HEK293T (cell line): ENCODE results near the gene PCDHGA12.
"Not testable (repeated sequence)": the region's sequence is repeated elsewhere in the genome, so short reads cannot be mapped to it uniquely, and the experiment has no call there.

ENCODE experiments used
- CTBP1 ChIP-seq: fragments of 450-650 bp; IDR thresholded peaks from 2 replicates; pipeline ENCODE4 v1.6.1; 2016; ENCODE audit warnings: borderline replicate concordance
- FOXK2 ChIP-seq: fragments of 450-650 bp; IDR thresholded peaks from 2 replicates; pipeline ENCODE4 v1.6.1; 2016; ENCODE audit warnings: mild to moderate bottlenecking
- FOXM1 ChIP-seq: fragments of 450-650 bp; IDR thresholded peaks from 2 replicates; pipeline ENCODE4 v1.6.1; 2017; ENCODE audit warnings: mild to moderate bottlenecking, borderline replicate concordance
- L3MBTL2 ChIP-seq: fragments of 450-650 bp; conservative IDR thresholded peaks from 2 replicates; pipeline ENCODE4 v1.6.1; 2016; ENCODE audit warnings: mild to moderate bottlenecking
- NFRKB ChIP-seq: fragments of 450-650 bp; IDR thresholded peaks from 2 replicates; pipeline ENCODE4 v1.6.1; 2016; ENCODE audit warnings: mild to moderate bottlenecking, moderate library complexity
- PKNOX1 ChIP-seq: fragments of 450-650 bp; IDR thresholded peaks from 2 replicates; pipeline ENCODE4 v1.6.1; 2016
- SP1 ChIP-seq: fragments of 450-650 bp; IDR thresholded peaks from 2 replicates; pipeline ENCODE4 v1.6.1; 2017
- ZNF384 ChIP-seq: fragments of 450-650 bp; IDR thresholded peaks from 2 replicates; pipeline ENCODE4 v1.6.1; 2016

DNA sequence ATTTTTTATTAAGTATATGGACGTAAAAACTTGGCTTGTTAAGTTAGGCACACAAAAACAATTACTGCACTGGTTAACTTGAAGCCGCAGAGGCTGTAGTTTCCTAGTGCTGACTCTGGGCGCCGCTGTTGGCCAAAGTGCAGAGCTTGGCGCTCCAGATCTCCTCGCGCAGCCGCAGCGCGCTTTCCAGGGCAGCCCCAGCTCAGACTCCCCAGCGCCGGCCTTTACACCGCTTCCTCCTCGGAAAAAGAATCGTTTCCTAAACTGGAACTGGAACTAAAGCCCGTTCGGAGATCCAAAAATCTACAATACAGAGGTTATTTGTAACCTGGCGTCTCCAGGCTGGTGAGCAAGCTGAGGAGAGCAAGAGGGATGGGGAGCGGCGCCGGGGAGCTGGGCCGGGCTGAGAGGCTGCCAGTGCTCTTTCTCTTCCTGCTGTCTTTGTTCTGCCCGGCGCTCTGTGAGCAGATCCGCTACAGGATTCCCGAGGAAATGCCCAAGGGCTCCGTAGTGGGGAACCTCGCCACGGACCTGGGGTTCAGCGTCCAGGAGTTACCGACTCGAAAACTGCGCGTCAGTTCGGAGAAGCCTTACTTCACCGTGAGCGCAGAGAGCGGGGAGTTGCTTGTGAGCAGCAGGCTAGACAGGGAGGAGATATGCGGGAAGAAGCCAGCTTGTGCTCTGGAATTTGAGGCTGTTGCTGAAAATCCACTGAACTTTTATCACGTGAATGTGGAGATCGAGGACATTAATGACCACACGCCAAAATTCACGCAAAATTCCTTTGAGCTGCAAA, 32.4 kb upstream of the PCDHGA12 start, which contains the start of gene PCDHGB5:
- not testable (repeated sequence) for TF ChIP-seq SP1, L3MBTL2, NFRKB, FOXM1, PKNOX1, ZNF384, FOXK2, CTBP1
